ENCODE data around the gene YPEL2.
"Not testable (repeated sequence)": the region's sequence is repeated elsewhere in the genome, so short reads cannot be mapped to it uniquely, and the experiment has no call there.

YPEL2 gene

DNA sequence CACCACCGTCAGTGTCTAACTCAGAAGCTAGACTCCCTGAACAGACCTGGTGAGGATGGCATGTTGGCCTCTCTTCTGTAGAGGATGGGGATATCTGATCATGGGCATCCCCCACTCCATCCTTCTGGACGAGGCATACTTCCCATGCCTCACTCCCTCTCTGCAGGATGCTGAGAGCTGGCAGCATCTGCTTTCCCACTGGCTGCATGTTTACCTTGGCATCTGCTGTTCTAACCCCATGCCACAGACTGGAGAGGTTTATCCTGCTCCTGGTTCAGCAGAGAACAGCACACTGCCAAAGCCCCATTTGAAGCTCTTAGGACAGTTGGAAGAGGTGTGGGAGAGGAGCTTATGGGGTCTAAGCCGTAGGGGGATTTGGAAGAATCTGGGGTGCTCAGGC lies 46.0 kb downstream of the YPEL2 start:
- FAIRE-seq = no peak

DNA sequence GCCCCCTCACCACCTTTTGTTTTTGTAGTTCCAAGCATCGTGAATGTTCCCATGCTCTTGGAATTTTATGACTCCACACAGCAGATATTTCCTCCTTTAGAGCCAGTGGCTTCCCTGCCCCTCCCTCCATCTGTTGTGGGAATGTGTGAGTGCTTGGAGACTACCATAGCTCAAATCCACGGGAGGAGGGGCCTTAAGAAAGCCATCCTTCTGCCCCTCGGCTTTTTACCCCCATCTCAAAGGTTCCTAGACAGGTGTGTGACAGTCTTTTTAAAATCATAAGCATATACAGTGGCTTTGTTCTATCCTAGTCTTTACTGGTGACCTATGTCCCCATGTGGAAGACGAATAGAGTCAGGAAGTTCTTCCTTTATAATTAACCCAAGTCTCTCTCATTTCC lies 47.2 kb downstream of the YPEL2 start:
- FAIRE-seq = no peak

DNA sequence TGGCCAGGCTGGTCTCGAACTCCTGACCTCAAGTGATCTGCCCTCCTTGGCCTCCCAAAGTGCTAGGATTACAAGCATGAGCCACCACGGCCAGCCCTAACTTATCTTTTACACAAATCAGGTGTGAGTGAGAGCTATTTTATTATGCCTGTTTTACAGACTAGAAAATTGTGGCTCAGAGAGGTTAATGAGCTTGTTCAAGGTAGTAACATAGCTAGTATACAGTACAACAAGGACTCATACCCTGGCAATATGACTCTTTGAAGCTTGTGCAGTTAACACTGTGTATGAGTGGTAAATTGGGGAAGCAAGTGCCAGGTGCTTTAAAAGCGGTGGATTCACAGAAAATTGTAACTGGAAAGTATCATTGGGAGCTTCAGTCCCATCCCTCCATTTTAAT lies 49.0 kb downstream of the YPEL2 start:
- FAIRE-seq = no peak

DNA sequence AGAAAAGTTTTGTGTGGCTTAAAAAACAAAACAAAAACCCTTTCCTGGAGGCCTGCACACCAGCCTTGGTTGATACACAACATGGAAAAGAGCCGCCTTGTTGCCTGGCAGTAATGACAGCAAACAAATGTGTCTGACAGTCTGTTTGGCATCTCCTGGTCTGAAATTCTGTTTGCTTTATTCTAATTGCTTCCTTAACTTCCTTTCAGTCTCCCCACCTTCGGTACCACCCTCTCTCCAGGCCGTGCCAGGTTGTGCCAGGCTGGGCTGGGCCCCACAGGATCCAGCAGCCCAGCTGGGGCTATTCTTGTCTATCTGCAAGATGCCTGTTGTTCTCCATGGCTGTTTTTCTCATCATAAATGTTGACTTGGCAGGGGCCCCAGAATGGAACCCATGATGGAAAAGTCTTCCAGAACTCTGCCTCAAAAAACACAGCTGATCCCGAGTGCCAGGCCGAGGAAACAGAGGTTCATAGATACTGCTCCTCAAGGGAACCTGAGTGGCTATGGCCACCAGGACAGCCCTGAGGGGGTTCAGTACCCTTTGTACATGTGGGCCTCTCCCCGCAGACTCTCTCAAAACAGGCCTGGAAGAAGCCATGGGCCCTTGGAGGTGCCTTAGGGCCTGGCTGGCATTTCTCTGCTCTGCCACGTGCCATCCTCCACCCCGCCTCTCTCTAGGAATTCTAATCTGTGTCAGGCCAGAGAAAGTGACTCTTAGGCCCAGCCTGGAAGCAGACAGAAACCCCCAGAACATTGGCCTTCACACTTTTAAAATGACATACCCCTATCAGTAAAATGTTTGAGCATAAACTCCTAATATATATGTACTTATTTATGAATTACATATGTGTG lies 50.5 kb downstream of the YPEL2 start:
- no peak for FAIRE-seq

DNA sequence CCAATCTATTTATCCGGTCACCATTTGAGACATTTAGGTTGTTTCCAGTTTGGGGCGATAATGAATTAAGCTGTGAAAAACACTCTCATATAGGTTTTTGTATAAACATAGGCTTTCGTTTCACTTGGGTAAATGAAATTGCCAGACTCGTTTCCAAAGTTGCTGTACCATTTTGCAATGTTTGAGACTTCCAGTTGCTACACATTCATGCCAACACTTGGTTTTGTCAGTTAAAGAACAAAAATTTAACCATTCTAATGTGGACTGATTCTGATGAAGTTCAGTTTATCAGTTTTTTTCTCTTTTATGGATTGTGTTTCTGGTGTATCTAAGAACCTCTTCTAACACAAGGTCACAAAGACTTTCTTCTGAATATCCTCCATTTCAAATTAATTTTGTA lies 52.4 kb downstream of the YPEL2 start:
- no peak for FAIRE-seq

DNA sequence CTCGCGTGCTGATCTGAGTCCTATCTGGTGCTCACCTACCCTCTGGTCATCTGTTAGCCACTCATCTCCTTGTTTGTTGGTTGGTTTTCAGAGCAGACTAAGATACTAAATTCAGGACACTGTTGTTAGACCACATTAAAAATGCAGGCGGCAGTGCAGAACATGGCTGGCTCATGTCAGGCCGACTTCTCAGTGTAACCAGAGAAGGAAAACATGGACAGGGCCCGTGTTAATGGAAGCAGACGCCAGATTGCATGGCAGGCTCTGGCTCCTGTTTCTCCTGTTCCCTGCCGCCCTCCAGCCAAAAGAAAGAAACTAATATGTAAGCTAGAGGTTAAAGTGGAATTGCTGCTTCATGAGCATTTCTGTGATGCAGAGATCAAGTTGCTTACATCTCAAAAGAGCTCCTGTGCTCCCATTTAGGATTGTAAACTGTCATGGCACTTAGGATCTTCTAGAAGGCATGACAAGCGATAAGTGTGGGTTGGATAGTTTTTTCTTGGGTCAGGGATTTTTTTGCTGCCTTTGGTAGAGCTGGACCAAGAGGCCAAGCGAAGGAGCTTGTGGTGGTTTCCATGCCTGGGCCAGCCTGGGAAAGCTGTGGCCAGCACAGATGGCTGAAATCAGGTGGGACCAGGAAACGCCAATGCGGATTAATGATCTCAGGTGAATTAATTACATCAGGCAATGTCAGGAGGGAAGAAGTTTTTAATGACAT lies 56.1 kb downstream of the YPEL2 start:
- FAIRE-seq = no peak

DNA sequence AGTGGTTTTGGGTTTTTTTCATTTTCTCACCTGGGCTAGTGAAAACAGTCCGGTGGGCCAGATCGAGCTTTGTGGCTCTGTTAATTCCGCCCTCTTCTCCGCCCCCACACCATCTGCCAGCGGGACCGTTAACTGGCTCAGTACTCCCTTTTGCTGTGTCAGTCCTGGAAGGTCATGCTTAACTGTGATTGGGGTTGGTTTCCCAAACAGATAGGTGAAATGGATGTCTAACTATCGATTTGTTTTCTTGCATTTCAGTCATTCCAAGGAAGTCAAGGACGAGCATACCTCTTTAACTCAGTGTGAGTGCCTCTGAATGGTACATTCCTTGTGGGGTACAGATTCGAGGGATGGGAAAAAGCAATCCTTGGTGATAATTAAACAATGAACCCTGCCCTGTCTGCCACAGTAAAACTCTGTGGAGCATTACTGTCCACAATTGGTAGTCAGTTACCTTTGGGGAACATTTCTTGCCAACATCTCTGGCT lies 56.7 kb downstream of the YPEL2 start:
- FAIRE-seq = no peak

DNA sequence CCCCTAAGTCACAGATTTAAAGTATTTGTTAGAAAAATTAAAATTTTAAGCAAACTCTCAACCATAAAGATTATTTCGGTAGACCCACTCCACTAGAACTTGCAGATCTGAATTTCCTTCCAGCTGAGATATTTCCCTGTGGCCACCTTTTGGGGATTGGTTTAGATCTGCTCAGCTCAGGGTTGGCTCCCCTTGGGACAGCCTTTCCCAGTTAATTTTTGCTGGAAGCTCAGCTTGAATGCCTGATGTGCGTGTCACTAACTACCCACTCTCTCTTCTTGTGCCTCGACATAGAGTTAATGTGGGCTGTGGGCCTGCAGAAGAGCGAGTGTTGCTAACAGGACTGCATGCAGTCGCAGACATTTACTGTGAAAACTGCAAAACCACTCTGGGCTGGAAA lies 57.6 kb downstream of the YPEL2 start:
- no peak for FAIRE-seq

DNA sequence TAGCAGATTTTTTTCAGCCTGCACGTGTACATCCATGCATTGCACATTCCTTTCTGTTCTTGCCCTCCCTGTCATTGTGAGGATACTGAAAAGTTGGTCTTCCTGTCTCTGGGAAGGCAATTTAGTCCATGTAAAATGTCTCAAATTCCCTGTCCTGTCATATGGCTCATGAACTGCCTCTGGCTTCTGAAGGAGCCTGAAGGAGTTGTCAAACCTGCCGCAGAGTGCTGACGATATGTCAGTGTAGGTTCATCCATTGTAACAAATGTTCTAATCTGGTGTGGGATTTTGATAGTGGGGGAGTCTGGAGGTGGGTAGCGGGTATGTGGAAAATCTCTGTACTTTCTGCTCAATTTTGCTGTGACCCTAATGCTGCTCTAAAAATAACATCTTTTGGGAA lies 59.6 kb downstream of the YPEL2 start:
- FAIRE-seq = no peak

DNA sequence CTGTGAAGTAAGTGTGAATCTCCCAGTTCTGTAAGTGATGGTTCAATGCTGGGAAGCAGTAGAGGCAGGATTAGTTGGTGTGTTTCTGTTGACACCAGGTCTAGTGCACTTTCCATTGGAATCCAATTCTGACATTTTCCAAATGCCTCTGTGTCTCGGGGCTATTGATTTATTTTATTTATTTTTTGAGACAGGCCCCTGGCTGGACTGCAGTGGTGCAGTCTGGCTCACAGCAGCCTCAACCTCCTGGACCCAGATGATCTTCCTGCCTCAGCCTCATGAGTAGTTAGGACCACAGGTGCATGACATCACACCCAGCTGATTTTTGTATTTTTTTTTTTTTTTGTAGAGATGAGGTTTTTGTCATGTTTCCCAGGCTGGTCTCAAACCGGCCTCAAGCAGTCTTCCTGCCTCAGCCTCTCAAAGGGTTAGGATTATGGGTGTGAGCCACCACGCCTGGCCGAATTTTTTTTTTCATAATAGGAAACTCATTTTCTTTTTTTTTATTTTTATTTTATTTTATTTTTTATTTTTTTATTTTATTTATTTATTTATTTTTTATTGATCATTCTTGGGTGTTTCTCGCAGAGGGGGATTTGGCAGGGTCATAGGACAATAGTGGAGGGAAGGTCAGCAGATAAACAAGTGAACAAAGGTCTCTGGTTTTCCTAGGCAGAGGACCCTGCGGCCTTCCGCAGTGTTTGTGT lies 61.7 kb downstream of the YPEL2 start:
- FAIRE-seq = no peak

DNA sequence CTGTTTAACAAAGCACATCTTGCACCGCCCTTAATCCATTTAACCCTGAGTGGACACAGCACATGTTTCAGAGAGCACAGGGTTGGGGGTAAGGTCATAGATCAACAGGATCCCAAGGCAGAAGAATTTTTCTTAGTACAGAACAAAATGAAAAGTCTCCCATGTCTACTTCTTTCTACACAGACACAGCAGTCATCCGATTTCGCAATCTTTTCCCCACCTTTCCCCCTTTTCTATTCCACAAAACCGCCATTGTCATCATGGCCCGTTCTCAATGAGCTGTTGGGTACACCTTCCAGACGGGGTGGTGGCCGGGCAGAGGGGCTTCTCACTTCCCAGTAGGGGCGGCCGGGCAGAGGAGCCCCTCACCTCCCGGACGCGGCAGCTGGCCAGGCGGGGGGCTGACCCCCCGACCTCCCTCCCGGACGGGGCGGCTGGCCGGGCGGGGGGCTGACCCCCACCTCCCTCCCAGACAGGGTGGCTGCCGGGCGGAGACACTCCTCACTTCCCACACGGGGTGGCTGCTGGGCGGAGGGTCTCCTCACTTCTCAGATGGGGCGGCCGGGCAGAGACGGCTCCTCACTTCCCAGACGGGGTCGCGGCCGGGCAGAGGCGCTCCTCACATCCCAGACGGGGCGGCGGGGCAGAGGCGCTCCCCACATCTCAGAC lies 62.4 kb downstream of the YPEL2 start:
- not testable (repeated sequence) for FAIRE-seq

DNA sequence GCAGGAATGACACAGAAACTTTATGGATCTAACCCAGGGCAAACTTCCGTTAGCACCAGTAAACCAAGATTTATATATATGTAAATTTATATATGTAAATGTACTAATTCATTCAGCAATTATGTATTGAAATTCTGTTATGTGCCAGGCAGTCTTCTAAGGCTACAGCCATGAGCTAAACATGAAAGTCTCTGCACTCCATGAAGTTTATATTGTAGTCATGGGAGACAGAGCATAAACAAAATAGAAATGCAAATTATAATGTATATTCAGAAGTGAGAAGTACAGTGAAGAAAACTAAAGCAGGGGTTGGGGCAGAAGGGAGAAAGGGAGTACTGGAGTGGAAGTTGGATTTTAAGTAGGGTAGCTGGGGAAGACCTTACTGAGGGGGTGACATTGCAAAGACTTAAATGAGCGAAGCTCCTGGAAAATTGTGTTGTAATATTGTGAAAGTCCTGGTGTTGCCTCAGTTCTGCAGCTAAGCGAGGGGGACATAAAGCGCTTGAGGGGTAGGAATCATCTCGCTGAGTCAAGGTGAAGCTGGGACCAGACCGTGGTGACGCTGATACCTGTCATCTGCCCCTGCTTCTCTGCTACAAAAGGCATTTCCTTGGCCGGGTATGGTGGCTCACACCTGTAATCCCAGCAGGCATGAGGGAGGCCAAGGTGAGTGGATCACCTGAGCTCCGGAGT lies 64.8 kb downstream of the YPEL2 start:
- no peak for FAIRE-seq

DNA sequence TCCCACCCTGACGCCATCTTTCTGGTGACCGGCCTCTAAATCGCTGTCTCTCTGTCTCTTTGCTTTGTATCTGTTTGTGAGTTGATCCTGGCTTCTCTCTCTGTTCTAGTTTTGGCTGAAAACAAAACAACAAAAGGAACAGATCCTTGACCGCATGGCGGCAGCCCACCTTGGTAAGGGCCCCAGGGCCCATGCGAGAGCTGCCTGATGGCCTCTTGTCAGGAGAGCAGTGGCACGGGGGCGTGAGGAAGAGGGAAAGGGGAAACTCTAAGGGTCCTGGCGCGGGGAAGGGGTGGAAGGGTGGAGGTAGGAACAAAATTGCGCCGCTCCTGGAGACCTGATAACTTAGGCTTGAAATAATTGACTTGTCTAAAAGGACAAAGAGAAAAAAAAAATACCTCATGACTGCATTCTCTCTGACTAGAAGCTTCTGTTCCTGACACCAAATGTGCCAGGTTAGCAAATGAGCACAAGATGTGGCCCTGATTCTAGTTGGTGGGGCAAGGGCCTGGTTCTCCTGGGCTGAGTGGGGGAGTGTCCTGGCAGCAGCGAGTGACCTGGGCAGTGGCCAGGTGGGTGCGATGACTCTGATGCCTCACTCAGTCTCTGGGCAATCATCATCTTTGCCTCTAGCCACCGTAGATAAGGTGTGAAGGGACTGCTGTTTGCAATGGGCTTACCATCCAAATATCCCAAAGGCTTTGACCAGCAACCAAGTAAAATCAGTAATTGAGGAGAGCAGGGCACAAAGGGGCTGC lies 66.0 kb downstream of the YPEL2 start:
- FAIRE-seq = no peak

DNA sequence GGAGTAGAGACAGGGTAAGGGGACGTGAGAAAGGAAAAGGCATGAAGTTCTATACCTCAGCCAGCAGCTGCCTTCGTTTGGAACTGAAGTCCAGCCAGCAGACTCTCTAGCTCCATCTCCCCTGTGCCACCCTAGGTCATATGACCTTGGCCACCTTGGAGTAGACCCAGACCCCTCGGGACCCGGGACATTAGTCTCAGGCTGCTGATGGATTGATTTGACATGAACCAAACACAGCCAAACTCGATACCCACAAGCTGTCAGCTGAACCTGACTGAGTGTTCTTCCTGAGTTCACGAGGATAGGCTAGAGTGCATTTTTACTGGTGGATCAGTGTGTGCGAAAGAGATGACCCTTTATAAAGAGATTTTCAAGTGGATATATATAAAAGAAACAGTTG lies 68.5 kb downstream of the YPEL2 start:
- FAIRE-seq = no peak

DNA sequence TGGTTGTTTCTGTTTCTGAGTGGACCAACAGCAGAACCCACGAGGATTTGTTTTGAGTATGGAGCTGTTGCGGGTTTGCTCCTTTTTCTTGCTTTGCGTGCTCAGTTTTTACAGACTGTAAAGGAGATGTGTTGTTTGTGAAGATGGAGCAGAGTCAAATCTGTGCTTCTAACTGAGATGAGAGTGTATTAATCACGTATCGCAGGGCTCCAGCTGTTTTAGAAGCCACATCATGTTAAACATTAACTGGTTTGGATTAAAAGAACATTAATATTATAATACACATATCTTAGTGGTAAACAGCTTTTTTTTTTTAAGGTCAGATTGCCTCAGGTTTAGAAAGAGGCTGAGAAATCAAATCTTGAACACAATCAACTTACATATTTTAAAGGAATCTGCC lies 69.4 kb downstream of the YPEL2 start:
- no peak for FAIRE-seq

DNA sequence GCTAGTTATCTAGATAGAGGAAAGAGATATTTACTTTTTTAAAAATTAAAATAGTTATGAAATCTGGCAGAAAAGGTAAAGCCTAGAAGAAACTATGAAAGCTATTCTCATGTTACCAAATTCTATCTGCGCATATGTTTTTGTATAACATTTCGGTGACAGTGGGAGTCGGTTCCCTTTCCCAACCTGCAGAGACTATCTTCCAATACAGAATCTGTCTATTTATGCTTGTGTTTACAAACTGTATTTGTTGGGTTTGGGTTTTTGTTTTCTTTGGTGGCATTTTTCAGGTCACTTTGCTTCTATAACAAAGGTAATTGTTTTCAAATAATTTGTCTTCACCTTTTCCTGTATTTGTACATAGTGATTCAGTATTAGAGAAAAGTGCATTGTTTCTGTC lies 69.8 kb downstream of the YPEL2 start:
- FAIRE-seq = no peak

DNA sequence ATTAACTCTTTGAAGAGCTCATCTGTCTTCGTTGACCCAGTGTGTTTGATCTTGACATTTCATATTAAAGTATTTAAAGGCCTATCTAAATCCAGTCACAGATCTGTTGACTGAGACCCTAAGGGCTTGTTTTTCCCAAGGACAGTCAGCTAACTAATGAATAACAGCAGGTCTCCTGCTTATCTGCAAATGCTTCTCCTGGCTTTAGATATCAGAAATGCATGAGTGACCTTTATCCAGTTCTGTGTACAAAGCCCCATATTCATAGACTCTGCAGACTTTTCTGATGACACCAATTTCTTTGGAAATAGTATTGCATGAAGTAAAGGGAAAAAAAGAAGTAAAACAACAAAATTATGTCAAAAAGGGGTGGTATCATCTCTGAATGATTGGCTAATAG lies 70.3 kb downstream of the YPEL2 start:
- FAIRE-seq = no peak

DNA sequence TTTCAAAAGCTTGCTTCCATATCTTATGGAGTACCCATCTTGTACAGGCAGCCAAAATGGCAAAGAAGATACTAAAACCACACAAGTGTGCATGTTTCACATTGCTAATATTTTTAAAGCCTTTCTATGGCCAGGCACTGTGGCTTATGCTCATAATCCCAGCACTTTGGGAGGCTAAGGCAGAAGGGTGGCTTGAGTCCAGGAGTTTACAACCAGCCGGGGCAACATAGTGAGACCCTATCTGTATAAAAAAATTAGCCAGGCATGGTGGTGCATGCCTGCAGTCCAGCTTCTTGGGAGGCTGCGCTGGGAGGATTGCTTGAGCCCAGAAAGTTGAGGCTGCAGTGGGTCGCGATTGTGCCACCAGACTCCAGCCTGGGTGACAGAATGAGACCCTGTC lies 71.3 kb downstream of the YPEL2 start:
- no peak for FAIRE-seq

DNA sequence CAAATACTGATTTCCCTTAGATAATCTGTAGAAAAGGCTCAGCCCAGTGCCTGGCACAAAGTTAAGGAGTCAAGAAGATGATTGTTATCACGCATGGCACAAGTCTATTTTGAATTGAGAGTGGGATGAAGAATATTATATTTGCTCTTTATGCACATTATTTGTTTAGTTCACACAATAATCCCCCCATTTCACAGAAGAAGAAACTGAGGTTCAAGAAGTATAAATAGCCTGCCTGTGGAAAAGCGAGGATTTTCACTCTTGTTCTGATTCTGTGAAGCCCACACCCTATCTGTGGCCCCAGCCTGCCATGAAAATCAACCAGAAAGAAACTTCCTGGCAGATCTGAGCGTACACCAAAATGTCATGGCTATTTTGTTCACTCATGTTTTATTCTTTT lies 73.0 kb downstream of the YPEL2 start:
- FAIRE-seq = no peak

DNA sequence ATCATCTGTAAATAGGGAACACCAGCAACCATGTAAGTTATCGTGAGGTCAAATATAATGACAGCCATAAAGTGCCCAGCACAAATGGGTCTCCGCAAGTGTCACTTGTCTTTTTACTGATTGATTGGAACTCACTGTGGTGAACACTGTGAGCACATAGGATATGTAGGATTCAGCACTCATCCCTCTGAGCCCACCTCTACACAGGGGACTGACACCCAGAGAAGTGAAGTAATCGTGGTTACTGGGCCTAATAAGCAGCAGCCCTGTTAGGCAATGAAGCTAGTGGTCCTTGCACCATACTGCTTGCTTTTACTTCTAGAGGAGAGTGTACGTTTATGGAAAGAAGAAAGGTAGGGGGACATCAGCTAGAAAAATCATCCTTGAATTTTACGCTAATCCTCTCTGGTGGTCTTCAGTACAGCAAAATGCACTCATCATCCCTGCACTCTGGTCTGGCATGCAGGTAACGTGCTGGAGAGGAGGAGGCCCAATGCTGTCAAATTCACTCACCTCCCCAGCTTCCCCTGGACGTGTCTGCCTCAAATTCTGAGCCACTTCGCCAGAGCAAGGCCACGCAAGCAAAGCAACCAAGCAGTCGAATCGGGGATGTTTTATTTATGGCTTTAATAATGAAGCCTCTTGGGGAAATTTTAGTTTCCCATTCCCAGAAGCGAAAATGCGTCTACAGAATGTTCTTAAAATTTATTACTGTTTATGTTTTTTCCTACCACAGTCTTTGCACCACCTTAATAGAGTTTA lies 74.7 kb downstream of the YPEL2 start:
- no peak for FAIRE-seq
